Muscle layer of duodenum (tissue), 2 donors: Measurements from ENCODE around the gene MCF2L.

ENCODE experiments used
- H3K27ac ChIP-seq: one replicate; pipeline ENCODE4 v1.7.0; 2013; ENCODE audit warnings: mild to moderate bottlenecking, low read length
- H3K27me3 ChIP-seq: one replicate; pipeline ENCODE4 v1.7.0; 2013; ENCODE audit warnings: low read depth, mild to moderate bottlenecking, control low read depth, low read length
- H3K36me3 ChIP-seq, 2 donors: one replicate each; pipeline ENCODE4 v1.7.0; 2013; ENCODE audit warnings: low read length in 2 of 2, control low read depth in 1 of 2, mild to moderate bottlenecking in 1 of 2; ENCODE audit not compliant: insufficient read depth in 2 of 2, control insufficient read depth in 1 of 2
- H3K4me1 ChIP-seq, 2 donors: one replicate each; pipeline ENCODE4 v1.7.0; 2013; ENCODE audit warnings: low read length in 2 of 2, mild to moderate bottlenecking in 2 of 2, control low read depth in 1 of 2, moderate library complexity in 1 of 2; ENCODE audit not compliant: insufficient read depth in 2 of 2, control insufficient read depth in 1 of 2
- H3K4me3 ChIP-seq, 2 donors: one replicate each; pipeline ENCODE4 v1.7.0; 2013; ENCODE audit warnings: low read length in 2 of 2, low read depth in 1 of 2, mild to moderate bottlenecking in 1 of 2
- H3K9me3 ChIP-seq, 2 donors: one replicate each; pipeline ENCODE4 v1.7.0; 2013; ENCODE audit warnings: low read length in 2 of 2, control low read depth in 1 of 2, mild to moderate bottlenecking in 1 of 2; ENCODE audit not compliant: control insufficient read depth in 1 of 2
- donor health status: healthy.

Gene MCF2L

GRCh38 chr13:113031465-113031864, 62.5 kb downstream of the MCF2L start:
- Histone ChIP-seq H3K4me1 (peaks cover 0 to 8% of the 10 kb centered on the region in 2 donors), H3K4me3 (no peak overlapping the region), H3K27ac (no peak overlapping the region), H3K9me3 (no peaks in the 10 kb centered on the region), H3K27me3 (no peaks in the 10 kb centered on the region), H3K36me3 (no peaks in the 10 kb centered on the region)

- Histone ChIP-seq H3K27me3 (no peaks in the 10 kb centered on the region), H3K4me1 (peaks cover 0 to 8% of the 10 kb centered on the region in 2 donors), H3K27ac (no peak overlapping the region), H3K36me3 (no peaks in the 10 kb centered on the region), H3K9me3 (no peaks in the 10 kb centered on the region), H3K4me3 (no peak overlapping the region)
Observed at GRCh38 chr13:113032291-113032690, 63.3 kb downstream of the MCF2L start.

- Histone ChIP-seq H3K4me1 (peaks cover 0 to 8% of the 10 kb centered on the region in 2 donors), H3K4me3 (no peak overlapping the region), H3K9me3 (no peaks in the 10 kb centered on the region), H3K27ac (no peak overlapping the region), H3K27me3 (no peaks in the 10 kb centered on the region), H3K36me3 (no peaks in the 10 kb centered on the region)
Observed at GRCh38 chr13:113033054-113033850, 64.2 kb downstream of the MCF2L start.

- no peak overlapping the region for H3K27ac ChIP-seq
- H3K4me3 ChIP-seq, result peak overlapping the region in 1 of 2 donors; percentile 11
- no peaks in the 10 kb centered on the region for H3K27me3 ChIP-seq
- no peaks in the 10 kb centered on the region for H3K9me3 ChIP-seq
- H3K36me3 ChIP-seq, result no peaks in the 10 kb centered on the region
- H3K4me1 ChIP-seq, result peaks cover 0 to 8% of the 10 kb centered on the region in 2 donors
Observed at GRCh38 chr13:113034451-113035212, 65.6 kb downstream of the MCF2L start.

GRCh38 chr13:113035213-113035800, 66.3 kb downstream of the MCF2L start:
- Histone ChIP-seq H3K9me3 (no peaks in the 10 kb centered on the region), H3K27ac (no peak overlapping the region), H3K4me1 (peaks cover 0 to 8% of the 10 kb centered on the region in 2 donors), H3K27me3 (no peaks in the 10 kb centered on the region), H3K36me3 (no peaks in the 10 kb centered on the region), H3K4me3 (peak overlapping the region in 1 of 2 donors; percentile 11)

GRCh38 chr13:113036401-113036800, 67.4 kb downstream of the MCF2L start:
- no peaks in the 10 kb centered on the region for H3K27me3 ChIP-seq
- no peaks in the 10 kb centered on the region for H3K36me3 ChIP-seq
- no peak overlapping the region for H3K4me3 ChIP-seq
- no peak overlapping the region for H3K27ac ChIP-seq
- H3K9me3 ChIP-seq, result no peaks in the 10 kb centered on the region
- peaks cover 0 to 8% of the 10 kb centered on the region in 2 donors for H3K4me1 ChIP-seq

- peaks cover 0 to 4% of the 10 kb centered on the region in 2 donors for H3K4me1 ChIP-seq
- H3K9me3 ChIP-seq, result no peaks in the 10 kb centered on the region
- H3K36me3 ChIP-seq, result no peaks in the 10 kb centered on the region
- H3K4me3 ChIP-seq, result no peak overlapping the region
- no peaks in the 10 kb centered on the region for H3K27me3 ChIP-seq
- no peak overlapping the region for H3K27ac ChIP-seq
Observed at GRCh38 chr13:113040031-113040430, 71.0 kb downstream of the MCF2L start.

GRCh38 chr13:113040597-113041292, 71.7 kb downstream of the MCF2L start:
- Histone ChIP-seq H3K4me3 (no peak overlapping the region), H3K27me3 (no peaks in the 10 kb centered on the region), H3K27ac (no peak overlapping the region)

GRCh38 chr13:113041293-113041690, 72.3 kb downstream of the MCF2L start:
- H3K9me3 ChIP-seq, result no peaks in the 10 kb centered on the region

More at GRCh38 chr13:113040597-113041292, 71.7 kb downstream of the MCF2L start:
- Histone ChIP-seq H3K9me3 (no peaks in the 10 kb centered on the region), H3K36me3 (no peaks in the 10 kb centered on the region), H3K4me1 (no peaks in the 10 kb centered on the region)

GRCh38 chr13:113041896-113042295, 72.9 kb downstream of the MCF2L start:
- no peaks in the 10 kb centered on the region for H3K9me3 ChIP-seq
- no peaks in the 10 kb centered on the region for H3K27me3 ChIP-seq
- no peak overlapping the region for H3K4me3 ChIP-seq
- H3K27ac ChIP-seq, result no peak overlapping the region
- H3K4me1 ChIP-seq, result no peaks in the 10 kb centered on the region
- H3K36me3 ChIP-seq, result no peaks in the 10 kb centered on the region

More at GRCh38 chr13:113041293-113041690, 72.3 kb downstream of the MCF2L start:
- no peak overlapping the region for H3K27ac ChIP-seq
- no peaks in the 10 kb centered on the region for H3K4me1 ChIP-seq
- H3K4me3 ChIP-seq, result no peak overlapping the region
- no peaks in the 10 kb centered on the region for H3K27me3 ChIP-seq
- H3K36me3 ChIP-seq, result no peaks in the 10 kb centered on the region

- H3K9me3 ChIP-seq, result no peaks in the 10 kb centered on the region
- no peaks in the 10 kb centered on the region for H3K4me1 ChIP-seq
- no peak overlapping the region for H3K4me3 ChIP-seq
- no peaks in the 10 kb centered on the region for H3K36me3 ChIP-seq
- H3K27ac ChIP-seq, result no peak overlapping the region
- H3K27me3 ChIP-seq, result no peaks in the 10 kb centered on the region
Observed at GRCh38 chr13:113042456-113042855, 73.4 kb downstream of the MCF2L start.
